Measurements from ENCODE around the gene FCAMR.

The FCAMR gene

GRCh38 chr1:206913766-206914537 lies 56.3 kb downstream of the FCAMR start:
- H3K4me3 ChIP-seq (ENCODE audit: low read length), result no peak overlapping the region
- H3K4me2 ChIP-seq (ENCODE audit: low read length), result no peak overlapping the region
- peaks cover 67% of the 10 kb centered on the region for H3K27me3 ChIP-seq (ENCODE audit: control insufficient read depth, low read length)
- no peaks in the 10 kb centered on the region for H3F3A ChIP-seq (ENCODE audit: control insufficient read depth, insufficient read depth)
- H3K4me1 ChIP-seq (ENCODE audit: control insufficient read depth, low read length), result no peaks in the 10 kb centered on the region
- no peaks in the 10 kb centered on the region for H3K79me2 ChIP-seq (ENCODE audit: control insufficient read depth, low read length)
- no peak overlapping the region for H3K27ac ChIP-seq (ENCODE audit: low read depth, low read length)
- no peaks in the 10 kb centered on the region for H4K20me1 ChIP-seq (ENCODE audit: control insufficient read depth, insufficient read depth, low read depth, low read length)
- H3K36me3 ChIP-seq (ENCODE audit: control insufficient read depth, low read length), result no peaks in the 10 kb centered on the region
- H3K9me2 ChIP-seq (replicated peaks; ENCODE audit: control insufficient read depth, low read length), result no peaks in the 10 kb centered on the region
- no peaks in the 10 kb centered on the region for H3K9me3 ChIP-seq (ENCODE audit: control insufficient read depth, insufficient read depth, low read length)
- TF ChIP-seq CTCF (IDR thresholded peaks at IDR 0.05; ENCODE audit: low read depth, low read length, poor library complexity, severe bottlenecking), result no peak
- no peak for TF ChIP-seq EZH2phosphoT487 (IDR thresholded peaks at IDR 0.05; ENCODE audit: borderline replicate concordance, low read length)

- no peaks in the 10 kb centered on the region for H3K4me1 ChIP-seq (ENCODE audit: control insufficient read depth, low read length)
- H3F3A ChIP-seq (ENCODE audit: control insufficient read depth, insufficient read depth), result no peaks in the 10 kb centered on the region
- no peak overlapping the region for H3K27ac ChIP-seq (ENCODE audit: low read depth, low read length)
- H3K79me2 ChIP-seq (ENCODE audit: control insufficient read depth, low read length), result no peaks in the 10 kb centered on the region
- no peaks in the 10 kb centered on the region for H3K9me3 ChIP-seq (ENCODE audit: control insufficient read depth, insufficient read depth, low read length)
- no peaks in the 10 kb centered on the region for H3K9me2 ChIP-seq (replicated peaks; ENCODE audit: control insufficient read depth, low read length)
- no peaks in the 10 kb centered on the region for H3K36me3 ChIP-seq (ENCODE audit: control insufficient read depth, low read length)
- TF ChIP-seq CTCF (IDR thresholded peaks at IDR 0.05; ENCODE audit: low read depth, low read length, poor library complexity, severe bottlenecking), result peak; percentile 88
- no peak for TF ChIP-seq EZH2phosphoT487 (IDR thresholded peaks at IDR 0.05; ENCODE audit: borderline replicate concordance, low read length)
- peaks cover 72% of the 10 kb centered on the region for H3K27me3 ChIP-seq (ENCODE audit: control insufficient read depth, low read length)
- H3K4me3 ChIP-seq (ENCODE audit: low read length), result no peak overlapping the region
- H4K20me1 ChIP-seq (ENCODE audit: control insufficient read depth, insufficient read depth, low read depth, low read length), result no peaks in the 10 kb centered on the region
- no peak overlapping the region for H3K4me2 ChIP-seq (ENCODE audit: low read length)
Observed at GRCh38 chr1:206912445-206913095, 57.7 kb downstream of the FCAMR start.

GRCh38 chr1:206911064-206911663 lies 59.1 kb downstream of the FCAMR start:
- Histone ChIP-seq H3K9me2 (replicated peaks; ENCODE audit: control insufficient read depth, low read length) (no peaks in the 10 kb centered on the region), H3K27ac (ENCODE audit: low read depth, low read length) (no peak overlapping the region), H3F3A (ENCODE audit: control insufficient read depth, insufficient read depth) (no peaks in the 10 kb centered on the region), H4K20me1 (ENCODE audit: control insufficient read depth, insufficient read depth, low read depth, low read length) (no peaks in the 10 kb centered on the region), H3K4me1 (ENCODE audit: control insufficient read depth, low read length) (no peaks in the 10 kb centered on the region), H3K9me3 (ENCODE audit: control insufficient read depth, insufficient read depth, low read length) (no peaks in the 10 kb centered on the region), H3K79me2 (ENCODE audit: control insufficient read depth, low read length) (no peaks in the 10 kb centered on the region), H3K27me3 (ENCODE audit: control insufficient read depth, low read length) (peaks cover 61% of the 10 kb centered on the region), H3K4me3 (ENCODE audit: low read length) (no peak overlapping the region), H3K4me2 (ENCODE audit: low read length) (no peak overlapping the region), H3K36me3 (ENCODE audit: control insufficient read depth, low read length) (no peaks in the 10 kb centered on the region)
- peak; percentile 75 for TF ChIP-seq CTCF (IDR thresholded peaks at IDR 0.05; ENCODE audit: low read depth, low read length, poor library complexity, severe bottlenecking)
- TF ChIP-seq EZH2phosphoT487 (IDR thresholded peaks at IDR 0.05; ENCODE audit: borderline replicate concordance, low read length), result no peak
